IPS DF 6.9 (cell line): ENCODE data around the gene TMEM204.

Experiments used
- DNase-seq: peaks from one replicate; pipeline ENCODE4 v3.0.0-alpha.2; 2013; ENCODE audit warnings: low read depth, low spot score
- H3K27ac ChIP-seq: one replicate; pipeline ENCODE4 v1.5.1; 2013; ENCODE audit warnings: low read length, control low read depth
- H3K27me3 ChIP-seq: 2 replicates; pipeline ENCODE4 v1.6.1; 2013; ENCODE audit warnings: mild to moderate bottlenecking, low read length; ENCODE audit not compliant: control insufficient read depth, insufficient read depth
- H3K36me3 ChIP-seq: 2 replicates; pipeline ENCODE4 v1.6.1; 2013; ENCODE audit warnings: low read length; ENCODE audit not compliant: control insufficient read depth, insufficient read depth
- H3K4me1 ChIP-seq: 2 replicates; pipeline ENCODE4 v1.6.1; 2013; ENCODE audit warnings: low read length; ENCODE audit not compliant: control insufficient read depth, insufficient read depth
- H3K4me3 ChIP-seq: 2 replicates; pipeline ENCODE4 v1.5.1; 2013; ENCODE audit warnings: mild to moderate bottlenecking, low read length
- H3K9me3 ChIP-seq: 2 replicates; pipeline ENCODE4 v1.6.1; 2013; ENCODE audit warnings: low read length, inconsistent platforms; ENCODE audit not compliant: control insufficient read depth, insufficient read depth
- WGBS: extraction: QIAGEN DNeasy Blood & Tissue Kit; methylation state at CpG from one replicate; pipeline ENCODE4 v1.1.7; 2013; ENCODE audit warnings: mixed read lengths, missing lambda C conversion rate; ENCODE audit not compliant: insufficient read length, insufficient coverage; 5-methylcytosine and 5-hydroxymethylcytosine counted together

The TMEM204 gene

DNA sequence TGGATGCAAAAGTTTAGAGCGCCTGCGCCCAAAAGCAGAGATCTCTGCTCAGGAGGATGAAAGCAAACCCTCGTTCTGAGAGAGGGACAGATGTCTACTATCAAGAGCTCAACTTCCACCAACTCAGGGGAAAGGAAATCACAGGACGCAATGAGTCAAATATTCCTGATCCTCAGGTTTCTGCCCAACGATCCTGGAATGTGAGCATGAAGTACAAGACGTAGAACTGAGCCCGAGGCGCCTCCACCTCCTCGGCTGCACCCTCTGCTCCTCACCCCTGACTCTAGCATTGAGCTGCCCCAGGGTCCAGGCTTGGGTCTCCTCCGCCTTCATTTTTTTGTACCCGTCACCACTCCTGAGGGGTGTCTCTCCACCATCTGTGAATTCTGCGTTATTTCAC is 63.0 kb downstream of the TMEM204 start:
- Histone ChIP-seq H3K27me3 (no peaks in the 10 kb centered on the region), H3K4me1 (no peaks in the 10 kb centered on the region), H3K9me3 (no peaks in the 10 kb centered on the region), H3K27ac (no peak overlapping the region), H3K4me3 (no peak overlapping the region), H3K36me3 (no peaks in the 10 kb centered on the region)
- no CpG with 5 or more reads among the region's 12 CpGs for WGBS
- DNase-seq: no peak

- Histone ChIP-seq H3K27ac (no peak overlapping the region), H3K27me3 (no peaks in the 10 kb centered on the region), H3K36me3 (no peaks in the 10 kb centered on the region), H3K4me1 (no peaks in the 10 kb centered on the region), H3K4me3 (no peak overlapping the region), H3K9me3 (no peaks in the 10 kb centered on the region)
- no CpG with 5 or more reads among the region's 13 CpGs for WGBS
- no peak for DNase-seq
Measured at GRCh38 chr16:1597154-1597553, 63.7 kb downstream of the TMEM204 start.

DNA sequence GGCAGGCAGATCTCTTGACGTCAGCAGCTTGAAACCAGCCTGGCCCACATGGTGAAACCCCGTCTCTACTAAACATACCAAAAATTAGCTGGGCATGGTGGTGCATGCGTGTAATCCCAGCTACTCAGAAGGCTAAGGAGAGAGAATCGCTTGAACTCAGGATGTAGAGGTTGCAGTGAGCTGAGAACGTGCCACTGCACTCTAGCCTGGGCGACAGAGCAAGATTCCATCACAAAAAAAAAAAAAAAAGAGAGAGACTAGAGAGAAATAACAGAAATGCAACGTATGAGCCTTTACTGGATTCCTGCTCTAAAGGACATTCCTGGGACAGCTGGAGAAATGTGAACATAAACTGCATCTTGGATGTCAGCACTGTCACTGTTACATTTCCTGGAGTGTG is 67.6 kb downstream of the TMEM204 start:
- DNase-seq: no peak
- Histone ChIP-seq H3K36me3 (peaks cover 2% of the 10 kb centered on the region; the same call in 1 of the 2 replicates), H3K9me3 (no peaks in the 10 kb centered on the region), H3K27ac (no peak overlapping the region), H3K27me3 (no peaks in the 10 kb centered on the region), H3K4me3 (no peak overlapping the region), H3K4me1 (no peaks in the 10 kb centered on the region)
- WGBS: no CpG with 5 or more reads among the region's 7 CpGs

DNA sequence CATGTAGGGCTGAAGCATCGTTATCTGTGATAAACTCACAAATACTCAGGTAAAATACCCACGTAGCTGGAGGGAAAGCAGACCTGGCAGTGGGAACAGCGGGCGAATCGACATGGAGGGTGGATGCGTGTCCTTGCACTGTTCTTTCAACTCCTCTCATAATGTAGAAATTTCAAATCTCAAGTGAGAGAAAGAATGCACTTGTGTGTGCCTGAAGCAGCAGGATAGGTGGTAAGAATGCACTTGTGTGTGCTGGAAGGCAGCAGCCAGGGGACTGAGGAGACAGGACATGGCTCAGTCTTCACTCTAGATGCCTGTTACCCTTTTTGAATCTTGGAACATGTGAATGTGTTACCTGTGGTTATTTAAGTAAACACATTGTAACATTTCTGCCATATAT is 68.0 kb downstream of the TMEM204 start:
- DNase-seq: no peak
- H3K27me3 ChIP-seq: no peaks in the 10 kb centered on the region
- H3K27ac ChIP-seq: no peak overlapping the region
- H3K4me3 ChIP-seq: no peak overlapping the region
- peaks cover 3% of the 10 kb centered on the region for H3K36me3 ChIP-seq
- no CpG with 5 or more reads among the region's 6 CpGs for WGBS
- no peaks in the 10 kb centered on the region for H3K4me1 ChIP-seq
- no peaks in the 10 kb centered on the region for H3K9me3 ChIP-seq

GRCh38 chr16:1602285-1602684 is 68.8 kb downstream of the TMEM204 start:
- no peak for DNase-seq
- no CpG with 5 or more reads among the region's 20 CpGs for WGBS
- no peak overlapping the region for H3K27ac ChIP-seq
- no peaks in the 10 kb centered on the region for H3K9me3 ChIP-seq
- H3K4me1 ChIP-seq: no peaks in the 10 kb centered on the region
- no peak overlapping the region for H3K4me3 ChIP-seq
- H3K36me3 ChIP-seq: peaks cover 9% of the 10 kb centered on the region
- H3K27me3 ChIP-seq: no peaks in the 10 kb centered on the region
